Suprapubic skin (tissue), 3 donors: ENCODE results near the gene LPIN1.

ENCODE experiments used
- CTCF ChIP-seq, 2 donors: fragments of 200-600 bp in 1 of 2; fragments of 450-650 bp in 1 of 2; sonication (generic) in 1 of 2; IDR thresholded peaks; one replicate each; pipeline ENCODE4 v1.5.1; 2016 to 2019; ENCODE audit warnings: antibody characterized with exemption in 2 of 2, mild to moderate bottlenecking in 1 of 2, moderate library complexity in 1 of 2
- EP300 ChIP-seq: sonication (generic); formaldehyde crosslinking; IDR thresholded peaks from one replicate; pipeline ENCODE4 v1.6.1; 2017; ENCODE audit warnings: antibody characterized with exemption

- TF ChIP-seq EP300: no peak
- no peak for TF ChIP-seq CTCF (IDR thresholded peaks at IDR 0.05)
Observed at GRCh38 chr2:11743846-11744553, 2.4 kb upstream of the LPIN1 start.
